HEK293 (cell line): ENCODE data around the gene S100PBP.

Source experiments
- CTCF ChIA-PET: fragments of 350-600 bp; formaldehyde crosslinking; extraction: SDS; loops from one replicate; lab custom pipeline; 2021; ENCODE audit warnings: antibody characterized with exemption; lab: Yijun Ruan, JAX
- POLR2A ChIA-PET: fragments of 300-600 bp; formaldehyde crosslinking; extraction: SDS; loops from one replicate; lab custom pipeline; 2020; ENCODE audit warnings: antibody characterized with exemption, inconsistent platforms; lab: Yijun Ruan, JAX
- H3K27ac ChIP-seq: fragments of 200-500 bp; sonication (Bioruptor generic); 2 replicates; pipeline ENCODE4 v1.5.1; 2014; ENCODE audit warnings: low read depth, low read length, control low read depth, inconsistent platforms; ENCODE audit errors: extremely low read depth
- H3K36me3 ChIP-seq, 2 experiments: fragments of 200-500 bp in 1 of 2; sonication (Bioruptor generic) in 1 of 2; 1 replicate in 1 of 2; 2 replicates in 1 of 2; pipeline ENCODE4 v1.5.1; 2014 to 2017; ENCODE audit warnings: inconsistent platforms in 2 of 2, low read length in 2 of 2; ENCODE audit not compliant: control insufficient read depth in 2 of 2, insufficient read depth in 1 of 2
- H3K4me1 ChIP-seq: fragments of 200-500 bp; sonication (Bioruptor generic); 2 replicates; pipeline ENCODE4 v1.5.1; 2014; ENCODE audit warnings: mild to moderate bottlenecking, low read length, inconsistent platforms; ENCODE audit not compliant: control insufficient read depth, insufficient read depth
- H3K4me3 ChIP-seq: 2 replicates; pipeline ENCODE4 v1.5.1; 2011; ENCODE audit warnings: low read depth, mild to moderate bottlenecking, control low read depth, low read length, moderate library complexity
- H3K9me3 ChIP-seq: fragments of 200-500 bp; sonication (Bioruptor generic); 2 replicates; pipeline ENCODE4 v1.5.1; 2014; ENCODE audit warnings: low read depth, low read length, inconsistent platforms; ENCODE audit not compliant: control insufficient read depth, insufficient read depth
- BCL11B ChIP-seq: fragments of 450-650 bp; formaldehyde crosslinking; IDR thresholded peaks from 2 replicates; pipeline ENCODE4 v1.5.1; 2016; ENCODE audit warnings: low read depth, missing biosample characterization, missing genetic modification characterization
- EGR2 ChIP-seq: fragments of 450-650 bp; formaldehyde crosslinking; IDR thresholded peaks from 2 replicates; pipeline ENCODE4 v1.5.1; 2016; ENCODE audit warnings: low read depth, missing biosample characterization, missing genetic modification characterization
- GLIS2 ChIP-seq: fragments of 450-650 bp; formaldehyde crosslinking; IDR thresholded peaks from 2 replicates; pipeline ENCODE4 v1.5.1; 2016; ENCODE audit warnings: missing biosample characterization, missing genetic modification characterization
- KLF1 ChIP-seq: fragments of 450-650 bp; formaldehyde crosslinking; IDR thresholded peaks from 2 replicates; pipeline ENCODE4 v1.5.1; 2016; ENCODE audit warnings: missing biosample characterization, missing genetic modification characterization
- SP7 ChIP-seq: fragments of 450-650 bp; formaldehyde crosslinking; IDR thresholded peaks from 2 replicates; pipeline ENCODE4 v1.5.1; 2016; ENCODE audit warnings: missing biosample characterization, missing genetic modification characterization
- WT1 ChIP-seq: fragments of 450-650 bp; formaldehyde crosslinking; IDR thresholded peaks from 2 replicates; pipeline ENCODE4 v1.5.1; 2016; ENCODE audit warnings: missing biosample characterization, missing genetic modification characterization
- ZBTB20 ChIP-seq: fragments of 450-650 bp; formaldehyde crosslinking; IDR thresholded peaks from 2 replicates; pipeline ENCODE4 v1.5.1; 2016; ENCODE audit warnings: missing biosample characterization, missing genetic modification characterization
- ZFHX2 ChIP-seq: fragments of 450-650 bp; formaldehyde crosslinking; conservative IDR thresholded peaks from 2 replicates; pipeline ENCODE4 v1.5.1; 2016; ENCODE audit warnings: missing biosample characterization, missing genetic modification characterization
- ZNF248 ChIP-seq: fragments of 450-650 bp; formaldehyde crosslinking; IDR thresholded peaks from 2 replicates; pipeline ENCODE4 v1.5.1; 2017; ENCODE audit warnings: missing biosample characterization, missing genetic modification characterization
- ZNF311 ChIP-seq: fragments of 450-650 bp; formaldehyde crosslinking; IDR thresholded peaks from 2 replicates; pipeline ENCODE4 v1.5.1; 2017; ENCODE audit warnings: missing biosample characterization, missing genetic modification characterization, borderline replicate concordance
- ZNF510 ChIP-seq: fragments of 450-650 bp; formaldehyde crosslinking; IDR thresholded peaks from 2 replicates; pipeline ENCODE4 v1.5.1; 2018; ENCODE audit warnings: mild to moderate bottlenecking, missing genetic modification characterization, missing biosample characterization; ENCODE audit not compliant: insufficient replicate concordance
- ZNF600 ChIP-seq: fragments of 450-650 bp; formaldehyde crosslinking; IDR thresholded peaks from 2 replicates; pipeline ENCODE4 v1.5.1; 2016; ENCODE audit warnings: missing biosample characterization, missing genetic modification characterization
- ZNF677 ChIP-seq: fragments of 450-650 bp; IDR thresholded peaks from 2 replicates; pipeline ENCODE4 v1.5.0; 2018; ENCODE audit warnings: missing biosample characterization, mild to moderate bottlenecking, missing genetic modification characterization, moderate library complexity
- ZNF830 ChIP-seq: fragments of 450-650 bp; IDR thresholded peaks from 2 replicates; pipeline ENCODE4 v1.5.0; 2018; ENCODE audit warnings: missing biosample characterization, missing genetic modification characterization, low read depth, mild to moderate bottlenecking, moderate library complexity
- ZSCAN30 ChIP-seq: fragments of 450-650 bp; IDR thresholded peaks from 2 replicates; pipeline ENCODE4 v1.5.1; 2018; ENCODE audit warnings: missing biosample characterization, mild to moderate bottlenecking, missing genetic modification characterization, moderate library complexity
- TF ChIP-seq, protein P1 (sequence below): fragments of 450-650 bp; formaldehyde crosslinking; IDR thresholded peaks from 2 replicates; pipeline ENCODE4 v1.5.1; 2016; ENCODE audit warnings: missing biosample characterization, missing genetic modification characterization

S100PBP gene

GRCh38 chr1:32768110-32768850 is 49.2 kb upstream of the S100PBP start:
- H3K27ac ChIP-seq: no peak overlapping the region
- peaks cover 8% of the 10 kb centered on the region; the same call in 1 of the 2 replicates for H3K4me1 ChIP-seq
- 0 out of 2 replicates have a peak, but pooled peaks have one; percentile 10 for TF ChIP-seq EGR2 (tag by site-specific recombination)
- TF ChIP-seq ZNF830: no peak
- peak; percentile 55; the same call in 1 of the 2 replicates for TF ChIP-seq ZFHX2 (tag by site-specific recombination)
- TF ChIP-seq, all 188 proteins: peak for 2
- H3K9me3 ChIP-seq: no peaks in the 10 kb centered on the region
- H3K36me3 ChIP-seq: peaks cover 0 to 45% of the 10 kb centered on the region in 2 experiments; a peak in 2 of 3 replicates
- H3K4me3 ChIP-seq: no peak overlapping the region
- POLR2A ChIA-PET: interaction anchor here (1.0 to 1.2 kb wide), 2 partner anchors 9 to 56 kb away, joined by 3 to 5 read pairs; no protein-coding TSS in a partner anchor
- CTCF ChIA-PET: interaction anchor here (0.9 to 10.8 kb wide), 4 partner anchors 10 to 248 kb away, joined by 3 to 253 read pairs (median 3); no protein-coding TSS in a partner anchor

DNA sequence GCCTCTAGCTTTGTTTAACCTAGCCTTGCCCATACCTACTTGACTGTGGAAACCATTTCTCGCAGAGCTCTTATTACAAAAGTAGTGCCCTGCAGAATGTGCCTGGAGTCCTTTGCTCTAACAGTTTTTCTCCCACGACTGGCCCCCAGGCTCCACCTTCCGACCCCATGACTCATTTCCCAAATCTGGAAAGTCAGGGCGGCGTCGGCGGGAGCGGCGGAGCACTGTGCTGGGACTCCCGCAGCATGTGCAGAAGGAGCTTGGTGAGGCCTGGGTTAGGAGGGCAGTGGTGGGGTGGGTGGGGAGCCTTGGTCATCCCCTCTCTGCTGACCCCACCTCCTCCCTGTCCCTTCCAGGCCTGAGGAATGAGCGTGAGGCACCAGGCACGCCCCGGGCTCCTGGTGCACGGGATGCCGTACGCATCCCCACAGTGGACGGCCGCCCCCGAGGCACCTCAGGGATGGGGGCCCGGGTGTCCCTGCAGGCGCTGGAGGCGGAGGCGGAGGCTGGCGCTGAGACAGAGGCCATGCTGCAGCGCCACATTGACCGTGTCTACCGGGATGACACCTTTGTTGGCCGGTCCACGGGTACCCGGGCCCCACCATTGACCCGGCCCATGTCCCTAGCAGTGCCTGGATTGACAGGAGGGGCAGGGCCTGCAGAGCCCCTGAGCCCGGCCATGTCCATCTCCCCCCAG is 47.8 kb upstream of the S100PBP start:
- H3K4me3 ChIP-seq: no peak overlapping the region
- H3K4me1 ChIP-seq: peaks cover 8% of the 10 kb centered on the region; the same call in 1 of the 2 replicates
- H3K9me3 ChIP-seq: no peaks in the 10 kb centered on the region
- TF ChIP-seq ZNF248 (tag by site-specific recombination): no peak
- TF ChIP-seq EGR2 (tag by site-specific recombination): peak; percentile 41; the same call in 1 of the 2 replicates
- peak; percentile 62 for TF ChIP-seq ZNF600
- TF ChIP-seq ZSCAN30 (tag by site-specific recombination): no peak
- no peak for TF ChIP-seq ZBTB20 (tag by site-specific recombination)
- no peak for TF ChIP-seq BCL11B (tag by site-specific recombination)
- TF ChIP-seq ZNF311 (tag by site-specific recombination): no peak
- TF ChIP-seq WT1 (tag by site-specific recombination): peak; percentile 58
- peak; percentile 40; the same call in 1 of the 2 replicates for TF ChIP-seq KLF1 (tag by site-specific recombination)
- peak; percentile 60; the same call in 1 of the 2 replicates for TF ChIP-seq SP7
- peak; percentile 72 for TF ChIP-seq ZFHX2 (tag by site-specific recombination)
- TF ChIP-seq ZNF510 (tag by site-specific recombination): no peak
- peaks cover 0 to 58% of the 10 kb centered on the region in 2 experiments; a peak in 1 of 3 replicates for H3K36me3 ChIP-seq
- CTCF ChIA-PET: interaction anchor here (0.7 to 10.8 kb wide), 5 partner anchors 11 to 206 kb away, joined by 3 to 253 read pairs (median 3); no protein-coding TSS in a partner anchor
- no peak overlapping the region for H3K27ac ChIP-seq
- POLR2A ChIA-PET: interaction anchor here (0.6 to 1.2 kb wide), 4 partner anchors 11 to 1625 kb away, joined by 3 to 12 read pairs (median 5); no protein-coding TSS in a partner anchor

- Histone ChIP-seq H3K4me1 (peaks cover 8% of the 10 kb centered on the region; the same call in 1 of the 2 replicates), H3K27ac (no peak overlapping the region), H3K4me3 (no peak overlapping the region), H3K36me3 (peaks cover 0 to 64% of the 10 kb centered on the region in 2 experiments; a peak in 1 of 3 replicates), H3K9me3 (no peaks in the 10 kb centered on the region)
- TF ChIP-seq EGR2 (tag by site-specific recombination) (peak; percentile 71), ZNF677 (no peak), GLIS2 (peak; percentile 44)
- TF ChIP-seq, protein P1, sequence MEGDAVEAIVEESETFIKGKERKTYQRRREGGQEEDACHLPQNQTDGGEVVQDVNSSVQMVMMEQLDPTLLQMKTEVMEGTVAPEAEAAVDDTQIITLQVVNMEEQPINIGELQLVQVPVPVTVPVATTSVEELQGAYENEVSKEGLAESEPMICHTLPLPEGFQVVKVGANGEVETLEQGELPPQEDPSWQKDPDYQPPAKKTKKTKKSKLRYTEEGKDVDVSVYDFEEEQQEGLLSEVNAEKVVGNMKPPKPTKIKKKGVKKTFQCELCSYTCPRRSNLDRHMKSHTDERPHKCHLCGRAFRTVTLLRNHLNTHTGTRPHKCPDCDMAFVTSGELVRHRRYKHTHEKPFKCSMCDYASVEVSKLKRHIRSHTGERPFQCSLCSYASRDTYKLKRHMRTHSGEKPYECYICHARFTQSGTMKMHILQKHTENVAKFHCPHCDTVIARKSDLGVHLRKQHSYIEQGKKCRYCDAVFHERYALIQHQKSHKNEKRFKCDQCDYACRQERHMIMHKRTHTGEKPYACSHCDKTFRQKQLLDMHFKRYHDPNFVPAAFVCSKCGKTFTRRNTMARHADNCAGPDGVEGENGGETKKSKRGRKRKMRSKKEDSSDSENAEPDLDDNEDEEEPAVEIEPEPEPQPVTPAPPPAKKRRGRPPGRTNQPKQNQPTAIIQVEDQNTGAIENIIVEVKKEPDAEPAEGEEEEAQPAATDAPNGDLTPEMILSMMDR (tag by site-specific recombination): no peak
- ChIA-PET POLR2A (interaction anchor here (0.6 kb wide), 1 partner anchor 36 kb away, joined by 3 read pairs; no protein-coding TSS in a partner anchor), CTCF (interaction anchor here (1.0 to 10.8 kb wide), 2 partner anchors 16 to 57 kb away, joined by 3 to 253 read pairs; no protein-coding TSS in a partner anchor)
Observed at GRCh38 chr1:32770221-32770731, 47.2 kb upstream of the S100PBP start.
